HT1080 (cell line): Measurements from ENCODE around the gene EEF1A1. TPM values are rescaled to one million over a fixed set of nuclear protein-coding genes. Genes with fewer than 3 reads are reported as not detected.
"Not testable (repeated sequence)": the region's sequence is repeated elsewhere in the genome, so short reads cannot be mapped to it uniquely, and the experiment has no call there.

ENCODE experiments used
- DNase-seq: peaks from one replicate; pipeline ENCODE4 v3.0.0-alpha.2; 2015; ENCODE audit warnings: low read depth
- polyA plus RNA-seq, 2 experiments: library from polyadenylated mRNA; depleted of rRNA; stranded (reverse); fragments of >200 nt; gene quantifications; 2 replicates each; pipeline ENCODE4 v1.2.3, GENCODE V29; 2015
- total RNA-seq: library from RNA; depleted of rRNA; stranded (reverse); fragments of >200 nt; shearing (Covaris generic); gene quantifications from 2 replicates; pipeline ENCODE4 v1.2.3, GENCODE V29; 2014; rRNA removed

EEF1A1 gene
- total RNA-seq = 11,180 and 11,589 TPM in 2 replicates
- 12,215 and 12,663 TPM in 2 replicates for polyA plus RNA-seq (2015; cell fraction: cytosol; rRNA removed)
- polyA plus RNA-seq (2015; cell fraction: nucleus; rRNA removed) = 5,016 and 6,043 TPM in 2 replicates

- peak; percentile 99 for DNase-seq
Observed at GRCh38 chr6:73520688-73521350, at the start of gene EEF1A1. Gene EEF1A1 (minus strand): TSS chr6:73521032. CDS start chr6:73520026, 1,006 bp downstream.

GRCh38 chr6:73569121-73569520 is 48.3 kb upstream of the EEF1A1 start:
- no peak for DNase-seq

DNA sequence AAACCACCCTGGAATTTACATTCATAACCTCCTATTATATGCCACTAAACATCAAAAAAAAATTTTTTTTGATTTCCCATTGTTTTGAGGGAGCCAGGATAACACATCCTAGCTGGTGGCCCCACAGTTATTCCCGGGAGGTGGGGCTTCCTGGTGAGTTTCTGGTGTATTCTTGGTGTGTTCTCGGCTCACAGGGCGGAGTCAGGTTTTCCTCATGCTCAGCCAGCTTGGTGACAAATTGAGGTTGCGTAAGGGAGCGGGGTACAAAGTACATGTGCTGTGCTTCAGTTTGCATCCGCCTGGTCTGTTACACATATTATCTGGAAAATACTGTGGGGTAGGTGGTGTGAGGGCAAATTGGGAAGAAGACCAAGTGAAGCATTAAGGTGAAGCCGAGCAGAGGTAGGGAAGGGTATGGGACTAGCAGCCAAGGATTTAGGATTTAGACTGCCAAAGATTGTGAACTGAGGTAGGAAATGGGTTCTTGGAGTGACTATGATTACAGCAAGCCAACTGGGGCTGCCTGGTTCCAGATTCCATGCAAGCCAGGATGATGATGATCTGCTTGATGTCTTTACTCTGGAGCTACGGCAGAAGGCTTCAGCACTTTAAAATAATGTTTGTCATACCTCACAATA is 46.2 kb upstream of the EEF1A1 start:
- no peak for DNase-seq

GRCh38 chr6:73566486-73566871 is 45.6 kb upstream of the EEF1A1 start:
- DNase-seq = not testable (repeated sequence)

- no peak for DNase-seq
Observed at GRCh38 chr6:73565767-73566485, 45.1 kb upstream of the EEF1A1 start.

DNA sequence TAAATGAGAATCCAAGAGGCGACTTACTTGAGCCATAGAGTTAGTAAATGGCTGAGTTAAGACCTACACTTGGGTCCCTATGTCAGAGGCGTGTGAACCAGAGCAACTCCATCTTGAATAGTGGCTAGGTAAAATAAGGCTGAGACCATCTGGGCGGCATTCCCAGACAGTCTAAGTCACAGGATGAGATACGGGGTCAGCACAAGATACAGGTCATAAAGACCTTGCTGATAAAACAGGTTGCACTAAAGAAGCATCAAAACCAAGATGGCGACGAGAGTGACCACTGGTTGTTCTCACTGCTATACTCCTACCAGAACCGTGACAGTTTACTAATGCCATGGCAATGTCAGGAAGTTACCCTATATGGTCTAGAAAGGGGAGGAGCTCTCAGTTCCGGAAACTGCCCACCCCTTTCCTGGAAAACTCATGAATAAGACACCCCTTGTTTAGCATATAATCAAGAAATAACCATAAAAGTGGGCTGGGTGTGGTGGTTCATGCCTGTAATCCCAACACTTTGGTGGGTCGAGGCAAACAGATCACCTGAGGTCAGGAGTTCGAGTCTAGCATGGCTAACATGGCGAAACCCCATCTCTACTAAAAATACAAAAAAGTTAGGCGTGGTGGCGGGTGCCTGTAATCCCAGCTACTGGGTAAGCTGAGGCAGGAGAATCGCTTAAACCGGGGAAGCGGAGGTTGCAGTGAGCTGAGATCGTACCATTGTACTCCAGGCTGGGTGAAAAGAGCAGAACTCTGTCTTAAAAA is 43.9 kb upstream of the EEF1A1 start:
- no peak for DNase-seq

DNA sequence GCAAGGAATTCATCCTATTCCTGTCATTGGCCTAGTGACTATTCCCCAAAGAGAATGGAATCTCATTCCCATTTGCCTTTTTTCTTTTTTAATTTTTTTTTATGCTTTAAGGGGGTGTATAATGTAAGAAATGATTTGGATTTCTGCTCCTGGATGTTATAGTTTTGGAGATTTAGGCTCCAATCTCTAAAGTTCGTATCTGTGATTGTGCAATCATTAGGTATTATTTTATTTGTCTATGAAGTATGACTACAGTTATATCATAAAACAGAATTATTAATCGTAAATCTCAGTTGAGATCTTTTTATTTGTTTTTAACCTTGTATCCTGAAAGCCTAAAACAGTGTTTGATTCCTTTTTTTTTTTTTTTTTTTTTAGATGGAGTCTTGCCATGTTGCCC is 41.7 kb upstream of the EEF1A1 start:
- DNase-seq = no peak

- no peak for DNase-seq
Observed at GRCh38 chr6:73560853-73561407, 40.1 kb upstream of the EEF1A1 start.

GRCh38 chr6:73560182-73560732 is 39.4 kb upstream of the EEF1A1 start:
- DNase-seq = no peak

DNA sequence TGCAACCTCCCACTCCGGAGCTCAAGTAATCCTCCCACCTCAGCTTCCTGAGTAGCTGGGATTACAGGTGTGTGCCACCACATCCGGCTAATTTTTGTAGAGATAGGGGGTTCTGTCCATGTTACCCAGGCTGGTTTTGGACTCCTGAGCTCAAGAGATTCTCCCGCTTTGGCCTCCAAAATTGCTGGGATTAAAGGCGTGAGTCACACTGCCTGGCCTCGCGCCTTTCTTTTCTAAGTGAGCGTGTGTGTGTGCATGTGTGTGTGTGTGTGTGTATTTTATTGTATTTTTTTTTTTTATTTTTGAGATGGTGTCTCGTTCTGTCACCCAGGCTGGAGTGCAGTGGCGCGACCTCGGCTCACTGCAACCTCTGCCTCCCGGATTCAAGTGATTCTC is 38.6 kb upstream of the EEF1A1 start:
- not testable (repeated sequence) for DNase-seq

GRCh38 chr6:73558624-73559398 is 38.0 kb upstream of the EEF1A1 start:
- DNase-seq = no peak

GRCh38 chr6:73556836-73557235 is 36.0 kb upstream of the EEF1A1 start:
- DNase-seq = no peak

DNA sequence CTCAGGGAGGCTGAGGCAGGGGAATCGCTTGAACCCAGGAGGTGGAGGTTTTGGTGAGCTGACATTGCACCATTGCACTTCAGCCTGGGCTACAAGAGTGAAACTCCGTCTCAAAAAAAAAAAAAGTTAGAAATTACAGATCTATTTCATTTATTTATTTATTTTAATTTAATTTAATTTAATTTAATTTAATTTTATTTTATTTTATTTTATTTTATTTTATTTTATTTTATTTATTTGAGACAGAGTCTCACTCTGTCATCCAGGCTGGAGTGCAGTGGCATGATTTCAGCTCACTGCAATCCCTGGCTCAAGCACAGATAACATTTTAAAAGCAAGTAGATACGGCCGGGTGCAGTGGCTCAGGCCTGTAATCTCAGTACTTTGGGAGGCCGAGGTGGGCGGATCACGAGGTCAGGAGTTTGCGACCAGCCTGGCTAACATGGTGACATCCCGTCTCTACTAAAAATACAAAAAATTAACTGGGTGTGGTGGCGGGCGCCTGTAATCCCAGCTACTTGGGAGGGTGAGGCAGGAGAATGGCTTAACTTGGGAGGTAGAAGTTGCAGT is 34.6 kb upstream of the EEF1A1 start:
- not testable (repeated sequence) for DNase-seq

DNA sequence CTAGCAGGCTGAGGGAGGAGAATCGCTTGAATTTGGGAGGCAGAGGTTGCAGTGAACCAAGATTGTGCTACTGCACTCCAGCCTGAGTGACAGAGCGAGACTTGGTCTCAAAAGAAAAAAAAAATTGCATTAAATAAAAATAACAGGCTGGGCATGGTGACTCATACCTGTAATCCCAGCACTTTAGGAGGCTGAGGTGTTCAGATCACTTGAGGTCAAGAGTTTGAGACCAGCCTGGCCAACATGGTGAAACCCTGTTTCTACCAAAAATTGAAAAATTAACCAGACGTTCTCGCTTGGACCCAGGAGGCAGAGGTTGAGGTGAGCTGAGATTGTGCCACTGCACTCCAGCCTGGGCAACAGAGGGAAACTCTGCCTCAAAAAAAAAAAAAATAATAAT is 30.3 kb upstream of the EEF1A1 start:
- DNase-seq = not testable (repeated sequence)

DNA sequence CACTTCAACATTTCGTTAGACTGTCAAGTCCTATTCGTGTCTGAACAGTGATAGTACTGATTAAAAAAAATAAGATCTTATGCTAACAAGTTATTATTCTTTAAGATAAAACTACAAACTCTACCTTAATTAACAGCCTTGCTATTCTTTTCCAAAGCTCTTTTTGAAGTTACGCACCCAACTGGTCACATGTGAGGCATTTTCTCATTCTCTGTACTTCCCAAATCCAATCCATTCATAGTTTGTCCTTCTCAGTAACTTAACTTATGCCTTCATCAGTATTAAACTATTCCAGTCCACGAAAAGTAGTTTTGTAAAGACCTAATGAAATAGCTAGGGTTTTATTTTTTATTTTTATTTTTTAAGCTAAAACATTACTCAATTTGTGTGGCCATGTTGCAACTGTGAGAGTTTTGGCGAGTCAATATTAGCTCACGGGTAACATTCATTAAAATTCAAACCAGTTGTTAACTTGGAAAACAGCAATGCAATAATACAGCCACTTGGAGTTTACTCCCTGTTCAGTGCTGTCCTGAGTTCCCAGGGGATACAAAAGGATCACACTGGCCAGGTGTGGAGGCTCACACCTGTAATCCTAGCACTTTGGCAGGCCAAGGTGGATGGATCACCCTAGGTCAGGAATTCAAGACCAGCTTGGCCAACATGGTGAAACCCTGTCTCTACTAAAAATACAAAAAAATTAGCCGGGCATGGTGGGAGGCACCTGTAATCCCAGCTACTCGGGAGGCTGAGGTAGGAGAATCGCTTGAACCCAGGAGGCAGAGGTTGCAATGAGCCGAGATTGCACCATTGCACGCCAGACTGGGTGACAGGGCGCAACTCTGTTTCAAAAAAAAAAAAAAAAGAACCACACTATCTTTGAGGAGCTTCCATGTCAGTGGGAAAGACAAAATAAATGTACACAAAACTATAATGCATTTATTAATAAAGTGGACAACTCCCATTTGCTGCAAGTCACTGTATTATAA is 27.9 kb upstream of the EEF1A1 start:
- no peak for DNase-seq

GRCh38 chr6:73547036-73547435 is 26.2 kb upstream of the EEF1A1 start:
- DNase-seq = no peak

DNA sequence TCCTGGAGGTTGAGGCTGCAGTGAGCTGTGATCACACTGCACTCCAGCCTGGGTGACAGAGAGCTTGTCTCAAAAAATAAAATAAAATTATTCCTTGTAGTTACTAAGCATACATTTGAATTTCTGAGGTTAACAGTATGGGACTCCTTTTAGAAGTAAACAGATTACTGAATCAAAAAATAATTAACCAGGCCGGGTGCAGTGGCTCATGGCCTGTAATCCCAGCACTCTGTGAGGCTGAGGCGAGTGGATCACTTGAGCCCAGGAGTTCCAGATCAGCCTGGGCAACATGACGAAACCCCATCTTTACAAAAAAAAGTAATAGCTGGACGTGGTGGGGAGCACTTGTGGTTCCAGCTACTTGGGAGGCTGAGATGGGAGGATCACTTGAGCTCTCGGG is 22.1 kb upstream of the EEF1A1 start:
- no peak for DNase-seq

DNA sequence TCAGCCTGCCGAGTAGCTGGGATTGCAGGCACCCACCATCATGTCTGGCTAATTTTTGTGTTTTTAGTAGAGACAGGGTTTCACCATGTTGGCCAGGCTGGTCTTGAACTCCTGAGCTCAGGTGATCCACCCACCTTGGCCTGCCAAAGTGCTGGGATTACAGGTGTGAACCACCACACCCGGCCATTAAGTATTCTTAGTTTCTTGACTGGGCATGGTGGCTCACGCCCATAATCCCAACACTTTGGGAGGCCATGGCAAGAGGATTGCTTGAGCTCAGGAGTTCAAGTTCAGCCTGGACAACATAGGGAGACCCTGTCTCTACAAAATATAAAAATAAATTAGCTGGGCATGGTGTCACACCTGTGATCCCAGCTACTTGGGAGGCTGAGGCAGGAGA is 21.6 kb upstream of the EEF1A1 start:
- DNase-seq = not testable (repeated sequence)
